Suppressor macrophage treated with lipopolysaccharide for 4 hours (primary cell): Measurements from ENCODE around the gene UROC1.

Experiments used
- DNase-seq: peaks from one replicate; pipeline ENCODE4 v3.0.0-alpha.2; 2020

The UROC1 gene

DNA sequence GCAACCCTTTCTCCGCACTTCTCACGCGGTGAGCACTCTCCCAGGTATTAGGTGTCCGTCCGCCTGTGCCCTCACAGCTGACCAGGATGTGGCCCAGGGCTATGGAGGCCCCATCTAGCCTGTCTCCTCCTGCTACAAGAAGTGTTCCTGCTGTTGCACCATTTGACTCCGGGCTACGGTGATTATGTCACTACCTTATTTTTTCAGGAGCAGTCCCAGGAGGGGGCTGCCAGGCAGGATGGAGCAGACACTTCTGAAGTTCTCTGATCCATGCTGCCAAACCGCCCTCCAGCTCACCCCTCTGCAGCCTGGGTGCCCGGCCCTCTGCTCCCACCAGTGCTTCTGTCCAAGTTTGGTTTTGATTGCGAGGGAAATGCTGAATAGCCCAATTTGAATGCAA is 78.8 kb downstream of the UROC1 start:
- DNase-seq = no peak

- no peak for DNase-seq
These were observed 79.4 kb downstream of the UROC1 start for GRCh38 chr3:126438186-126438585.

DNA sequence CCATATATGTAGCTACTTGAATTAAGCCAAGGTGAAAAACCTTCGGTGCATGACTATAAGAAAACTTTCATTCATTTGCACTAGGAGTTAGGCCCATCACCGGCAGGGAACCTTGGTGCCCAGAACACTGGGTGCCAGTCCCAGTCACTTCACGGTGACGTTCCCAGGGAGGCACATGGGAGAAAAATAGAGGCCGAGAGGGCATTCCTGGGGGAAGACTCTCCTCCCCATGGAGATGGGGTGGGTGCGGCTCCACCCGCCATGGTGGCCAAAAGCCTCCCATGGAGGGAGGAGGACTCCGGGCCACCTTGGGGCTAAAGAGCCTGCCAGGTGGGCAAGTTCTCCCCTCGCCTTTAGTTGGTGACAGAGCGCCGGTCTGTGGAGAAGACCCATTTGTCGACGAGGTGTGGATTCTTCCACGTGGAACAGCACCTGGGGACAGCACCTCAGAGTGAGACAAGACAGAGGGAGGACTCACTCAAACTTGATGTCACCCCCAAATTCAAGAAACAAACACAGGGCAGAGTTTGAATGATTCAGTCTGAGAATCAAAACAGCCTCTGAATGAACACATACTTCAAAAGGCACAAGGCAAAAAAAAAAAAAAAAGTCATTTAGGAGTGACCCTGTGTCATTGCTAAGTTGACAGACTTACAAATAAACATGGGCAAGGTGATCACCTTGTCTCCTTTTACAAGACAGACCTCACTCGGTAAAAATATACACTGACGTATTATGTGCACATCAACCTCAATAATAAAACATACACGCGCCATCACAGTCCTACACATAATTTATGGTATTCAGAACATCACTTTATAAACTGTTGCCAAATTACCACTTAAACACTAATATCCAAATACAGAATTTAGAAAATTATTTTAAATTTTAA is 80.5 kb downstream of the UROC1 start:
- DNase-seq = no peak

DNA sequence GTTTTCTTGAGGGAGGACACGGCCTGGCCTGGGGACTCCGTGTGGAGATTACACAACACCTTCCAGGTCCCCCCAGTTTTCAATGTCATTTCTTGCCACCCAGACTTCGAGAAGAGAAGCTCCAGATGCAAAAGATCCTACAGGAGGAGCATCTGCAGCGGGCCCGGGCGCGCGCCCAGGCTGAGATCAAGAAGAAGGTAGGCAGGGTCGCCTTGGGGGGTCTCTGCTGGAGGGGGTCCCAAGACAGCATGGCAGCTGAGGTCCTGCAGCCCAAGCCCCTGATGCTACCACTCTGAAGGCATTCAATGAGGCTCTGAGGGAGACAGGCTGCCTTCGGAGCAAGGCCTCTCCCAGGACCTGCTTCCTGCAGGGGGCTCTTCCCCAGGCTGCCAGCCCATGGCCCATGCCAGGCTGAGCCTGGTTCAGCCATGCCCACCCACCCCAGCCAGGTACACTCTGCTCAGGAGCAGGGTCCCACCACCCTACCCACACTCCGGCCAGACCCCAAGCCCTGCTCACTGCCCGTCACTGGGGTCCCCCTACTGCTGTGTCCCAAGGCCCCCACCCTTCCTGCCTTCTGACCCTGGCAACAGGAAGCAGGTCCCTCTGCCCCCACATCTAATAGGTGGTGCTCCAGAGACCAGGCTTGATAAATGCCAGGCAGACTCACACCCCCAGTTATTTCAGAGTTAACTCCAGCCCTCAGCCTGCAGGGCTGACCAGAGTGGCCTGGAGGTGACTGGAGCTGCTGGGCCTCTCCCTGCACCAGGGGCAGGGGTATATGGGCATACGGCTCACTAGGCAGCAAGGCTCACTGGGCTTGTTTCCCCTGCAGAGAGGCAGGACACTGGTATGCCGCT is 81.9 kb downstream of the UROC1 start:
- DNase-seq = no peak

- no peak for DNase-seq
These were observed 82.6 kb downstream of the UROC1 start for GRCh38 chr3:126434931-126435411.

- no peak for DNase-seq
These were observed 83.3 kb downstream of the UROC1 start for GRCh38 chr3:126434264-126434590.

- no peak for DNase-seq
These were observed 83.9 kb downstream of the UROC1 start for GRCh38 chr3:126433496-126434263.

GRCh38 chr3:126433105-126433430 is 84.5 kb downstream of the UROC1 start:
- DNase-seq = no peak

DNA sequence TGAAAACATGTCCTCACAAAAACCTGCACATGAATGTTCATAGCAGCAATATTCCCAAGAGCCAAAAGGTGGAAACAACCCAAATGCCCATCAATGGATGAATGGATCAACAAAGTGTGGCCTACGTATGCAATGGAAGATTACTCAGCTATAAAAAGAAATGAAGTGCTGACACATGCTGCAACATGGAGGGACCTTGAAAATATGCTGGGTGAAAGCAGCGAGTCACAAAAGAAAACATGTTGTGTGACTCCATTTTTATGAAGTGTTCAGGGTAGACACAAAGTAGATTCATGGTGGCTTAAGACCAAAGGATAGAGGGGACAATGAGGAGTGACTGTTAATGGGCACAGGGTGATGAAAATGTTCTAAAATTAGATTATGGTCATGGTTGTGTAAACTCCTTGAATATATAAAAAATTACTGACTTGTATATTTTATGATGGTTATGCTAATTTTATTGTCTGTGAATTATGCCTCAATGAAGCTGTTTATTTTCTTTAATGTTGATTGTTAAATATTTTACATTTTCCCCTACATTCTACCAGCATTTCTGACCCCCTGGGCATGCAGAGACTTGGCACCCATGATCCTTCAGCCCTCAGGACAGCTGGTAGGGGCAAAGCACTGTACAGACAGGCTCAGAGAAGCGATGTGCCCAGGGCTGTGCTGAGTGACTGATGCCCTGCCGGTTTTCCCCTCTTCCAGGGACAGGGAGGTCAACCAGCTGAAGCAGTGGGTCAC is 85.0 kb downstream of the UROC1 start:
- no peak for DNase-seq
